T-cell (primary cell): ENCODE measurements around the gene STIM2. TPM values are rescaled to one million over a fixed set of nuclear protein-coding genes. Genes with fewer than 3 reads are reported as not detected.

ENCODE experiments used
- ATAC-seq, 4 experiments: fragments of 200-7000 bp in 3 of 4; fragments of 150-1000 bp in 1 of 4; cut with Tn5 transposase; replicated peaks in 1 of 4; 1 replicate in 3 of 4; 2 replicates in 1 of 4; pipeline ENCODE4 v1.10.0; 2021; ENCODE audit warnings: moderate library complexity in 3 of 4, mild to moderate bottlenecking in 2 of 4, moderate number of reproducible peaks in 1 of 4
- CTCF ChIA-PET, 2 donors: fragments of 300-600 bp; sonication (Branson Sonifier 250); formaldehyde crosslinking; loops; one replicate each; lab custom pipeline; 2022; ENCODE audit warnings: antibody characterized with exemption in 2 of 2; lab: Charles Lee
- POLR2A ChIA-PET, 2 donors: fragments of 300-600 bp; sonication (Branson Sonifier 250); formaldehyde crosslinking; loops; one replicate each; lab custom pipeline; 2022; ENCODE audit warnings: antibody characterized with exemption in 2 of 2; lab: Charles Lee
- DNase-seq, 35 experiments: peaks; one replicate each; pipeline versions ENCODE4 v3.0.0 to v3.0.0-alpha.2; 2013 to 2023
- H3K27ac ChIP-seq: one replicate; pipeline ENCODE4 v1.5.1; 2013; ENCODE audit warnings: low read length
- H3K27me3 ChIP-seq, 2 experiments: replicated peaks in 1 of 2; 1 replicate in 1 of 2; 2 replicates in 1 of 2; pipeline versions ENCODE4 v1.6.1 to v1.7.0; 2013; ENCODE audit warnings: low read length in 1 of 2, mixed read lengths in 1 of 2; ENCODE audit not compliant: control insufficient read depth in 2 of 2, insufficient read depth in 2 of 2; ENCODE audit errors: extremely low read depth in 1 of 2
- H3K36me3 ChIP-seq, 2 donors: 1 replicate in 1 of 2; 2 replicates in 1 of 2; pipeline versions ENCODE4 v1.6.1 to v1.7.0; 2013; ENCODE audit warnings: low read length in 1 of 2; ENCODE audit not compliant: control insufficient read depth in 2 of 2, insufficient read depth in 1 of 2; ENCODE audit errors: extremely low read depth in 1 of 2
- H3K4me1 ChIP-seq, 2 experiments: 1 replicate in 1 of 2; 2 replicates in 1 of 2; pipeline versions ENCODE4 v1.6.1 to v1.7.0; 2013; ENCODE audit warnings: low read length in 2 of 2, mixed read lengths in 1 of 2; ENCODE audit not compliant: insufficient read depth in 2 of 2, control insufficient read depth in 1 of 2; ENCODE audit errors: extremely low read depth in 1 of 2
- H3K4me3 ChIP-seq, 2 donors: 1 replicate in 1 of 2; 2 replicates in 1 of 2; pipeline versions ENCODE4 v1.5.1 to v1.7.0; 2013; ENCODE audit warnings: mild to moderate bottlenecking in 2 of 2, low read length in 1 of 2, moderate library complexity in 1 of 2; ENCODE audit not compliant: control insufficient read depth in 1 of 2; ENCODE audit errors: extremely low read depth in 1 of 2
- H3K9me3 ChIP-seq: 2 replicates; pipeline ENCODE4 v1.7.0; 2013
- H3K27ac Mint-ChIP-seq, 2 donors: one replicate each; pipeline ENCODE4 v1.8.0; 2020 to 2021; ENCODE audit warnings: mild to moderate bottlenecking in 2 of 2, mixed read lengths in 2 of 2
- H3K27me3 Mint-ChIP-seq, 2 donors: one replicate each; pipeline ENCODE4 v1.8.0; 2021 to 2022; ENCODE audit warnings: mixed read lengths in 2 of 2
- H3K36me3 Mint-ChIP-seq: one replicate; pipeline ENCODE4 v1.8.0; 2021; ENCODE audit warnings: mixed read lengths
- H3K4me1 Mint-ChIP-seq, 3 donors: one replicate each; pipeline ENCODE4 v1.8.0; 2020 to 2022; ENCODE audit warnings: mixed read lengths in 3 of 3, mild to moderate bottlenecking in 1 of 3
- H3K4me3 Mint-ChIP-seq, 3 donors: one replicate each; pipeline ENCODE4 v1.8.0; 2020 to 2022; ENCODE audit warnings: mild to moderate bottlenecking in 3 of 3, mixed read lengths in 3 of 3, moderate library complexity in 3 of 3
- H3K9me3 Mint-ChIP-seq, 3 donors: one replicate each; pipeline ENCODE4 v1.8.0; 2020 to 2022; ENCODE audit warnings: mixed read lengths in 3 of 3
- WGBS: methylation state at CpG from one replicate; pipeline ENCODE4 v1.1.5; 2013; ENCODE audit warnings: missing lambda C conversion rate; ENCODE audit not compliant: insufficient coverage; 5-methylcytosine and 5-hydroxymethylcytosine counted together
- total RNA-seq, 35 experiments: library from RNA in 6 of 35; stranded (reverse) in 6 of 35; fragments of 120-200 nt in 1 of 35; gene quantifications; one replicate each; pipeline versions ENCODE4 v1.2.1 to v1.2.4 and lab custom pipeline; 2013 to 2026

STIM2 gene
- total RNA-seq, 5 donors from 2014 or later (not counting 1 experiment from before 2014, with no cell fraction given): 67.9 to 98.7 (median 75.2) TPM

- Mint-ChIP-seq H3K4me1 (peaks cover 84 to 89% (median 89%) of the 10 kb centered on the region in 3 donors), H3K27me3 (no peaks in the 10 kb centered on the region), H3K9me3 (peaks cover 0 to 12% (median 0%) of the 10 kb centered on the region in 3 donors), H3K4me3 (peak overlapping the region; percentile 28 to 74 (median 42)), H3K27ac (peak overlapping the region; percentile 86 to 94), H3K36me3 (peaks cover 15% of the 10 kb centered on the region)
- peak; percentile 15 to 87 (median 68) for DNase-seq
- Histone ChIP-seq H3K4me1 (peaks cover 29 to 32% of the 10 kb centered on the region in 2 experiments), H3K27me3 (no peaks in the 10 kb centered on the region), H3K36me3 (peaks cover 0 to 2% of the 10 kb centered on the region in 2 donors), H3K9me3 (no peaks in the 10 kb centered on the region), H3K4me3 (no peak overlapping the region), H3K27ac (peak overlapping the region; percentile 88)
- ChIA-PET CTCF (interaction anchor here in 1 of 2 donors (0.8 to 2.8 kb wide), 5 partner anchors 8 to 16 kb away, joined by 3 to 27 read pairs (median 5); partner anchors contain the start of gene STIM2), POLR2A (interaction anchor here (0.5 to 6.3 kb wide), 5 partner anchors 9 to 292 kb away, joined by 3 to 76 read pairs (median 7); partner anchors contain the start of gene STIM2 (in 1 of the 2))
- 63% methylated on average over 8 of the region's 10 CpGs for WGBS
- ATAC-seq: peak; percentile 81 to 92 (median 89)
Measured at GRCh38 chr4:26873391-26874026, 12.9 kb downstream of the STIM2 start.

GRCh38 chr4:26874110-26874509 is 13.5 kb downstream of the STIM2 start:
- H3K36me3 Mint-ChIP-seq: peaks cover 17% of the 10 kb centered on the region
- ATAC-seq (no peak), DNase-seq (no peak)
- CTCF ChIA-PET: interaction anchor here in 1 of 2 donors (0.8 to 2.8 kb wide), 5 partner anchors 8 to 17 kb away, joined by 3 to 27 read pairs (median 5); partner anchors contain the start of gene STIM2
- Histone ChIP-seq H3K27me3 (no peaks in the 10 kb centered on the region), H3K4me1 (peaks cover 29 to 37% of the 10 kb centered on the region in 2 experiments), H3K4me3 (no peak overlapping the region), H3K9me3 (no peaks in the 10 kb centered on the region), H3K36me3 (peaks cover 0 to 2% of the 10 kb centered on the region in 2 donors), H3K27ac (peak overlapping the region; percentile 88)
- H3K9me3 Mint-ChIP-seq: peaks cover 0 to 14% (median 0%) of the 10 kb centered on the region in 3 donors
- H3K27me3 Mint-ChIP-seq: no peaks in the 10 kb centered on the region
- WGBS: 100% methylated on average over 4 of the region's 7 CpGs
- peak overlapping the region; percentile 34 to 86 for H3K27ac Mint-ChIP-seq
- peaks cover 84 to 89% (median 89%) of the 10 kb centered on the region in 3 donors for H3K4me1 Mint-ChIP-seq
- peak overlapping the region in 1 of 3 donors; percentile 42 for H3K4me3 Mint-ChIP-seq
- POLR2A ChIA-PET: interaction anchor here (0.6 to 6.3 kb wide), 4 partner anchors 10 to 292 kb away, joined by 3 to 76 read pairs (median 32); partner anchors contain the start of gene STIM2 (in 1 of the 2)

- WGBS: 60% methylated on average over 1 of the region's 3 CpGs
- POLR2A ChIA-PET: interaction anchor here in 1 of 2 donors (2.1 kb wide), 1 partner anchor 9 kb away, joined by 6 read pairs; no protein-coding TSS in a partner anchor
- H3K4me3 Mint-ChIP-seq: peak overlapping the region in 1 of 3 donors; percentile 45
- Histone ChIP-seq H3K9me3 (no peaks in the 10 kb centered on the region), H3K36me3 (peaks cover 0 to 2% of the 10 kb centered on the region in 2 donors), H3K27me3 (no peaks in the 10 kb centered on the region), H3K4me1 (peaks cover 30 to 40% of the 10 kb centered on the region in 2 experiments), H3K4me3 (no peak overlapping the region), H3K27ac (peak overlapping the region; percentile 77)
- H3K27me3 Mint-ChIP-seq: no peaks in the 10 kb centered on the region
- no peak for DNase-seq
- H3K27ac Mint-ChIP-seq: peak overlapping the region; percentile 96 to 97
- peaks cover 0 to 14% (median 0%) of the 10 kb centered on the region in 3 donors for H3K9me3 Mint-ChIP-seq
- H3K4me1 Mint-ChIP-seq: peaks cover 84 to 86% (median 86%) of the 10 kb centered on the region in 3 donors
- ATAC-seq: no peak
- peaks cover 15% of the 10 kb centered on the region for H3K36me3 Mint-ChIP-seq
- CTCF ChIA-PET: interaction anchor here in 1 of 2 donors (1.0 to 2.6 kb wide), 2 partner anchors 8 to 12 kb away, joined by 3 to 11 read pairs; no protein-coding TSS in a partner anchor
Measured at GRCh38 chr4:26877406-26877805, 16.8 kb downstream of the STIM2 start.

GRCh38 chr4:26877961-26878360 is 17.3 kb downstream of the STIM2 start:
- peak in 1 of 35 experiments; percentile 40 for DNase-seq
- ChIA-PET CTCF (no interaction called here), POLR2A (interaction anchor here in 1 of 2 donors (2.1 kb wide), 1 partner anchor 8 kb away, joined by 6 read pairs; no protein-coding TSS in a partner anchor)
- peaks cover 12% of the 10 kb centered on the region for H3K36me3 Mint-ChIP-seq
- Histone ChIP-seq H3K27ac (peak overlapping the region; percentile 77), H3K4me1 (peaks cover 30 to 41% of the 10 kb centered on the region in 2 experiments), H3K36me3 (peaks cover 0 to 2% of the 10 kb centered on the region in 2 donors), H3K4me3 (no peak overlapping the region), H3K27me3 (no peaks in the 10 kb centered on the region), H3K9me3 (no peaks in the 10 kb centered on the region)
- no peaks in the 10 kb centered on the region for H3K27me3 Mint-ChIP-seq
- peak overlapping the region in 1 of 3 donors; percentile 45 for H3K4me3 Mint-ChIP-seq
- no CpG with 5 or more reads among the region's 3 CpGs for WGBS
- H3K27ac Mint-ChIP-seq: peak overlapping the region; percentile 96 to 97
- peaks cover 0 to 14% (median 0%) of the 10 kb centered on the region in 3 donors for H3K9me3 Mint-ChIP-seq
- ATAC-seq: peak; percentile 37 to 50 (median 42)
- peaks cover 82 to 84% (median 84%) of the 10 kb centered on the region in 3 donors for H3K4me1 Mint-ChIP-seq

GRCh38 chr4:26878794-26879391 is 18.3 kb downstream of the STIM2 start:
- peak overlapping the region; percentile 32 to 56 (median 45) for H3K4me3 Mint-ChIP-seq
- DNase-seq (peak in 2 of 35 experiments; percentile 15 to 39), ATAC-seq (peak; percentile 12 to 58 (median 42))
- no peak overlapping the region for H3K4me3 ChIP-seq
- ChIA-PET CTCF (no interaction called here), POLR2A (interaction anchor here in 1 of 2 donors (0.5 kb wide), 1 partner anchor 21 kb away, joined by 3 read pairs; no protein-coding TSS in a partner anchor)
- no peaks in the 10 kb centered on the region for H3K27me3 ChIP-seq
- H3K4me1 Mint-ChIP-seq: peaks cover 81 to 84% (median 84%) of the 10 kb centered on the region in 3 donors
- H3K9me3 ChIP-seq: no peaks in the 10 kb centered on the region
- H3K27ac Mint-ChIP-seq: peak overlapping the region; percentile 96 to 97
- H3K36me3 Mint-ChIP-seq: peaks cover 12% of the 10 kb centered on the region
- WGBS: no CpG with 5 or more reads among the region's 5 CpGs
- H3K36me3 ChIP-seq: peaks cover 0 to 2% of the 10 kb centered on the region in 2 donors
- no peaks in the 10 kb centered on the region for H3K27me3 Mint-ChIP-seq
- H3K4me1 ChIP-seq: peaks cover 33% of the 10 kb centered on the region in 2 experiments
- peak overlapping the region; percentile 77 for H3K27ac ChIP-seq
- peaks cover 0 to 14% (median 0%) of the 10 kb centered on the region in 3 donors for H3K9me3 Mint-ChIP-seq
